ENCODE data around the gene PLXNA3.

Gene PLXNA3

DNA sequence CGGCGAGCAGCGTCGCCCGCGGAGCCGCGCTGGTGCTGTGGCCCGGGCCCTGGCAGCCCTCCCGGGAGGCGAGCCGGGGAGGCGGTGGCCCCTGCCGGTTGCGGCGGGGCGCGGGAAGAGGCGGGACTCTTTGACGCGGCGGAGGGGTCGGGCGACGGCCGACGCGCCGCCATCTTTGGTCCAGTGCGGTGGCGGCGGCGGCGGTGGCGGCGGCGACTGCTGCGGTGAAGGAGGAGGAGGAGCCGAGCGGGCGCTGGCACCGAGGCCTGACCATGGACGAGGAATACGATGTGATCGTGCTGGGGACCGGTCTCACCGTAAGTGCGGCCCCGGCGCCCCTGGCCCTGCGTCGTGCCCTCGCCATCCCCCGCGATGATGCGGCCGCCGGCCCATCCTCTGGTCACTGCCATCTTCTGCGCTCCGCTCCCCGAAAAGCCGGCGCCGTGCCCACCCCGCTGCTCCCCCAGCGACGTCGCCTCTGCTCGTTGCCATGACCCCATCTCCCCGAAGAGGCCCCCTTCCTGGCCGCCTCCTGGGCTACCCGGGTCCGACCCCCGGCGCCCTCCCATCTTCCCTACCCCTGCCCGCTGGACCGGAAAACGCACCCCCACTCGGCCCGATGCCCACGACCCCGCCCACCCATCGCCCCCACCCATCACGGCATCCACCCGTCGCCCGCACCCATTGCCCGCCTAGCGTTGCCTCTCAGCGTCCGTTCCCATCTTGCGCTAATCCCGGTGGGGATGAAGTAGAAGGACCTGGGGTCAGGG, 20.9 kb upstream of the PLXNA3 start, which contains the start of gene GDI1:
TSS of gene GDI1 (plus strand) at position 172 of the 770 bp plus-strand sequence. CDS start at position 273, 101 bp downstream.
- Histone ChIP-seq H3K27ac (ENCODE audit: low read length) (no peak within 1 kb of the TSS), H2AFZ (ENCODE audit: low read length) (no peak within 1 kb of the TSS), H3K9me2 (replicated peaks; ENCODE audit: insufficient read depth, low read length) (no peaks in the 10 kb centered on the region), H4K20me1 (ENCODE audit: insufficient read depth, low read length) (no peaks in the 10 kb centered on the region), H3K4me1 (ENCODE audit: low read length) (0 out of 2 replicates have a peak, but pooled peaks cover 7% of the 10 kb centered on the region), H3K36me3 (replicated peaks; ENCODE audit: insufficient read depth, low read length) (no peaks in the 10 kb centered on the region), H3F3A (ENCODE audit: insufficient read depth, low read length) (no peaks in the 10 kb centered on the region), H3K27me3 (replicated peaks; ENCODE audit: insufficient read depth, low read length) (no peaks in the 10 kb centered on the region), H3K9me3 (replicated peaks; ENCODE audit: insufficient read depth, low read length) (no peaks in the 10 kb centered on the region), H3K9ac (ENCODE audit: low read length) (peak within 1 kb of the TSS; percentile 46; the same call in 1 of the 2 replicates), H3K79me2 (ENCODE audit: low read length) (peaks cover 33% of the 10 kb centered on the region), H3K4me2 (ENCODE audit: low read depth, low read length) (peak within 1 kb of the TSS; percentile 70), H3K4me3 (ENCODE audit: low read length) (peak within 1 kb of the TSS; percentile 73)
- peak; percentile 20 for DNase-seq
- no peak for TF ChIP-seq CTCF (IDR thresholded peaks at IDR 0.05; ENCODE audit: low read length)
- no peak for TF ChIP-seq EZH2 (optimal IDR thresholded peaks at IDR 0.05; ENCODE audit: low read depth, low read length)
- no peak for TF ChIP-seq EZH2phosphoT487 (IDR thresholded peaks at IDR 0.05; ENCODE audit: low read length)

DNA sequence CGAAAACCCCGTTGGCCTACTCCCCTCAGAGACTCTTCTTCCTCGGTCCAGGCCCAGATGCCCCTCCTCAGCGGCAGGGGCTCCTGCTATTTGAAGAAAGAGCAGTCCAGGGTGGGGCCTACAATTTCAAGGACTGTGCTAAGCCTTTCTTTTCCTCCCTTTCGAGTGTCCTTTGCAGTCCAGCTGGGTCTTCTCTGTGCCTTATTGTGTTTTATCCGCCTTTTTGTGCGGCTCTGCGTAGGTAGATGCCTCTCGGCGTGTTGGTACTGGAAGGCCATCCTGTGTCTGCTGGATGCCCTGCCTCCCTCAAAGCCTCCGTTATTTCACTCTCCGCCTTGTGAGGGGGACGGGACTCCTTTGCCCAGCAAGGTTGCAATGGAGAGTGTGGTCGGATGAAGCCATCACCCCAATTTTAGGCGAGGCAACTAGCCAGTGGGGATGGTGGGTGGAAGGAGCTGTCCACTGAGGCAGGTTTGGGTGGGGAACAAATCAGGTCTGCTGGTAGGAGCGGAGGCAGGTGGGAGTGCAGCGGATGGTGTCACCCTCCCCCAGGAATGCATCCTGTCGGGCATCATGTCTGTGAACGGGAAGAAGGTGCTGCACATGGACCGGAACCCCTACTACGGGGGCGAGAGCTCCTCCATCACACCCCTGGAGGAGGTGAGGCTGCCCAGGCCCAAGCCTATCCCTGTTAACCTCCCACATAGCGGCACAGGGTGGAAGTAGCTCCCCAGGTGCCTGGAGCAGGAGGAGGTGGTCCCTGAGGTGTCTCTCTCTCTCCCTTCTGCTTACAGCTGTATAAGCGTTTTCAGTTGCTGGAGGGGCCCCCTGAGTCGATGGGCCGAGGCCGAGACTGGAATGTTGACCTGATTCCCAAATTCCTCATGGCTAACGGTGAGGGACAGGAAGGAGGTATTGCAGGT, 19.8 kb upstream of the PLXNA3 start:
- Histone ChIP-seq H3K4me2 (ENCODE audit: low read depth, low read length) (peak overlapping the region; percentile 70), H2AFZ (ENCODE audit: low read length) (no peak overlapping the region), H3K9ac (ENCODE audit: low read length) (peak overlapping the region; percentile 31; the same call in 1 of the 2 replicates), H3K36me3 (replicated peaks; ENCODE audit: insufficient read depth, low read length) (no peaks in the 10 kb centered on the region), H3K4me3 (ENCODE audit: low read length) (peak overlapping the region; percentile 73), H3F3A (ENCODE audit: insufficient read depth, low read length) (peaks cover 4% of the 10 kb centered on the region; the same call in 1 of the 2 replicates), H3K79me2 (ENCODE audit: low read length) (peaks cover 33% of the 10 kb centered on the region), H3K27ac (ENCODE audit: low read length) (no peak overlapping the region), H3K9me3 (replicated peaks; ENCODE audit: insufficient read depth, low read length) (no peaks in the 10 kb centered on the region), H3K27me3 (replicated peaks; ENCODE audit: insufficient read depth, low read length) (no peaks in the 10 kb centered on the region), H3K9me2 (replicated peaks; ENCODE audit: insufficient read depth, low read length) (no peaks in the 10 kb centered on the region), H4K20me1 (ENCODE audit: insufficient read depth, low read length) (no peaks in the 10 kb centered on the region), H3K4me1 (ENCODE audit: low read length) (0 out of 2 replicates have a peak, but pooled peaks cover 7% of the 10 kb centered on the region)
- TF ChIP-seq CTCF (IDR thresholded peaks at IDR 0.05; ENCODE audit: low read length) (no peak), EZH2phosphoT487 (IDR thresholded peaks at IDR 0.05; ENCODE audit: low read length) (no peak), EZH2 (optimal IDR thresholded peaks at IDR 0.05; ENCODE audit: low read depth, low read length) (no peak)
- no peak for DNase-seq

DNA sequence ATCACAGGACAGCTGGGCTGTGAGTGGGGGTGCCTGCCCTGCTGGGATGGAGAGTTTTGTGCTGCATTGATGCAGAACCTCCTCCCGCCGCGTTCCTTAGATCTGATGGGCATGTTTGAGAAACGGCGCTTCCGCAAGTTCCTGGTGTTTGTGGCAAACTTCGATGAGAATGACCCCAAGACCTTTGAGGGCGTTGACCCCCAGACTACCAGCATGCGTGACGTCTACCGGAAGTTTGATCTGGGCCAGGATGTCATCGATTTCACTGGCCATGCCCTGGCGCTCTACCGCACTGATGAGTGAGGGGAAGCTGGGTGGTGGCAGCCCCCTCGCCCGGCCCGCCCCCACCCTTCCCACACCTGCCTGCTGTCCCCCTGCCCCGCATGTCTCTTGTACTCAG, 18.2 kb upstream of the PLXNA3 start:
- Histone ChIP-seq H3K36me3 (replicated peaks; ENCODE audit: insufficient read depth, low read length) (no peaks in the 10 kb centered on the region), H3K4me2 (ENCODE audit: low read depth, low read length) (no peak overlapping the region), H3K27ac (ENCODE audit: low read length) (no peak overlapping the region), H3K79me2 (ENCODE audit: low read length) (peaks cover 38% of the 10 kb centered on the region), H3K4me3 (ENCODE audit: low read length) (no peak overlapping the region), H3K4me1 (ENCODE audit: low read length) (0 out of 2 replicates have a peak, but pooled peaks cover 7% of the 10 kb centered on the region), H3K9ac (ENCODE audit: low read length) (no peak overlapping the region), H4K20me1 (ENCODE audit: insufficient read depth, low read length) (no peaks in the 10 kb centered on the region), H3K9me2 (replicated peaks; ENCODE audit: insufficient read depth, low read length) (no peaks in the 10 kb centered on the region), H3K27me3 (replicated peaks; ENCODE audit: insufficient read depth, low read length) (no peaks in the 10 kb centered on the region), H3F3A (ENCODE audit: insufficient read depth, low read length) (peaks cover 8% of the 10 kb centered on the region), H3K9me3 (replicated peaks; ENCODE audit: insufficient read depth, low read length) (no peaks in the 10 kb centered on the region), H2AFZ (ENCODE audit: low read length) (no peak overlapping the region)
- DNase-seq: no peak
- no peak for TF ChIP-seq CTCF (IDR thresholded peaks at IDR 0.05; ENCODE audit: low read length)
- no peak for TF ChIP-seq EZH2 (optimal IDR thresholded peaks at IDR 0.05; ENCODE audit: low read depth, low read length)
- no peak for TF ChIP-seq EZH2phosphoT487 (IDR thresholded peaks at IDR 0.05; ENCODE audit: low read length)
